Astrocyte (in vitro differentiated cells and primary cell): ENCODE data around the gene PTOV1. TPM values are rescaled to one million over a fixed set of nuclear protein-coding genes. Genes with fewer than 3 reads are reported as not detected.

ENCODE experiments used
- DNase-seq: peaks from one replicate; pipeline ENCODE4 v3.0.0-alpha.2; 2010; ENCODE audit warnings: low read depth
- FAIRE-seq: peaks from 2 replicates; lab custom pipeline; 2011; peaks lifted over from hg19 to GRCh38; lab: Jason Lieb, UNC
- H2AFZ ChIP-seq: 2 replicates; pipeline ENCODE4 v1.6.0; 2012; ENCODE audit warnings: low read depth, low read length, inconsistent platforms
- H3K27ac ChIP-seq: 2 replicates; pipeline ENCODE4 v1.5.1; 2011; ENCODE audit warnings: low read depth, low read length, inconsistent platforms
- H3K27me3 ChIP-seq: 2 replicates; pipeline ENCODE4 v1.6.0; 2011; ENCODE audit warnings: low read length, inconsistent platforms; ENCODE audit not compliant: insufficient read depth
- H3K36me3 ChIP-seq: 2 replicates; pipeline ENCODE4 v1.5.1; 2011; ENCODE audit warnings: low read length, inconsistent platforms; ENCODE audit not compliant: insufficient read depth
- H3K4me1 ChIP-seq: 2 replicates; pipeline ENCODE4 v1.5.1; 2011; ENCODE audit warnings: low read length, inconsistent platforms; ENCODE audit not compliant: insufficient read depth
- H3K4me2 ChIP-seq: 2 replicates; pipeline ENCODE4 v1.6.0; 2012; ENCODE audit warnings: low read length, inconsistent platforms
- H3K4me3 ChIP-seq: 2 replicates; pipeline ENCODE4 v1.5.1; 2011; ENCODE audit warnings: low read depth, mild to moderate bottlenecking, low read length, inconsistent platforms; ENCODE audit not compliant: insufficient read depth
- H3K79me2 ChIP-seq: 2 replicates; pipeline ENCODE4 v1.6.0; 2012; ENCODE audit warnings: mild to moderate bottlenecking, low read length, inconsistent platforms; ENCODE audit not compliant: insufficient read depth
- H3K9ac ChIP-seq: 2 replicates; pipeline ENCODE4 v1.6.0; 2012; ENCODE audit warnings: mild to moderate bottlenecking, low read length, inconsistent platforms
- H3K9me3 ChIP-seq: 2 replicates; pipeline ENCODE4 v1.5.1; 2012; ENCODE audit warnings: low read depth, mild to moderate bottlenecking, low read length, inconsistent platforms; ENCODE audit not compliant: insufficient read depth
- H4K20me1 ChIP-seq: 2 replicates; pipeline ENCODE4 v1.6.0; 2012; ENCODE audit warnings: low read length, inconsistent platforms; ENCODE audit not compliant: insufficient read depth
- H3K27ac Mint-ChIP-seq: one replicate; pipeline ENCODE4 v1.8.0; 2021; ENCODE audit warnings: mild to moderate bottlenecking, mixed read lengths; ENCODE audit not compliant: unreplicated experiment
- H3K27me3 Mint-ChIP-seq: one replicate; pipeline ENCODE4 v1.8.0; 2021; ENCODE audit warnings: low read depth, mixed read lengths; ENCODE audit not compliant: unreplicated experiment
- H3K36me3 Mint-ChIP-seq: one replicate; pipeline ENCODE4 v1.8.0; 2021; ENCODE audit warnings: low read depth, mixed read lengths; ENCODE audit not compliant: unreplicated experiment
- H3K4me1 Mint-ChIP-seq: one replicate; pipeline ENCODE4 v1.8.0; 2021; ENCODE audit warnings: low read depth, mixed read lengths; ENCODE audit not compliant: unreplicated experiment
- H3K4me3 Mint-ChIP-seq: one replicate; pipeline ENCODE4 v1.8.0; 2021; ENCODE audit warnings: mild to moderate bottlenecking, moderate library complexity, mixed read lengths; ENCODE audit not compliant: unreplicated experiment
- H3K9me3 Mint-ChIP-seq: one replicate; pipeline ENCODE4 v1.8.0; 2021; ENCODE audit warnings: mild to moderate bottlenecking, mixed read lengths; ENCODE audit not compliant: unreplicated experiment
- CTCF ChIP-seq: IDR thresholded peaks from 2 replicates; pipeline ENCODE4 v1.5.1; 2011; ENCODE audit warnings: low read depth, mild to moderate bottlenecking, inconsistent platforms, low read length, moderate library complexity; ENCODE audit not compliant: insufficient read depth
- EZH2 ChIP-seq: IDR thresholded peaks from 2 replicates; pipeline ENCODE4 v1.6.1; 2012; ENCODE audit warnings: mild to moderate bottlenecking, low read length, inconsistent platforms; ENCODE audit not compliant: insufficient read depth
- total RNA-seq: library from RNA; stranded (reverse); gene quantifications from 2 replicates; pipeline ENCODE4 v1.2.1, GENCODE V29; 2021

The PTOV1 gene
- total RNA-seq, 1 donor from 2014 or later = 162 TPM

- no peak overlapping the region for H3K4me3 ChIP-seq
- Mint-ChIP-seq H3K27ac (peak overlapping the region; percentile 1), H3K9me3 (peaks cover 13% of the 10 kb centered on the region), H3K4me1 (peaks cover 24% of the 10 kb centered on the region), H3K4me3 (peak overlapping the region; percentile 67), H3K27me3 (no peaks in the 10 kb centered on the region), H3K36me3 (peaks cover 17% of the 10 kb centered on the region)
- no peaks in the 10 kb centered on the region for H3K27me3 ChIP-seq
- no peak for TF ChIP-seq CTCF
- peaks cover 39% of the 10 kb centered on the region for H4K20me1 ChIP-seq
- no peak overlapping the region for H3K27ac ChIP-seq
- DNase-seq (no peak), FAIRE-seq (no peak)
- no peaks in the 10 kb centered on the region for H3K36me3 ChIP-seq
- H3K9ac ChIP-seq = no peak overlapping the region
- no peak overlapping the region for H3K4me2 ChIP-seq
- peaks cover 27% of the 10 kb centered on the region for H3K4me1 ChIP-seq
- no peaks in the 10 kb centered on the region for H3K9me3 ChIP-seq
- no peak overlapping the region for H2AFZ ChIP-seq
- H3K79me2 ChIP-seq = peaks cover 32% of the 10 kb centered on the region
Observed at GRCh38 chr19:49848938-49849337, 2.0 kb upstream of the PTOV1 start.

- peak overlapping the region; percentile 93 for H3K4me2 ChIP-seq
- Mint-ChIP-seq H3K4me1 (peaks cover 24% of the 10 kb centered on the region), H3K27me3 (no peaks in the 10 kb centered on the region), H3K4me3 (peak overlapping the region; percentile 83), H3K9me3 (peaks cover 13% of the 10 kb centered on the region), H3K36me3 (peaks cover 17% of the 10 kb centered on the region), H3K27ac (peak overlapping the region; percentile 29)
- peak overlapping the region; percentile 99 for H3K9ac ChIP-seq
- H3K36me3 ChIP-seq = no peaks in the 10 kb centered on the region
- peaks cover 45% of the 10 kb centered on the region for H4K20me1 ChIP-seq
- FAIRE-seq = no peak
- peak overlapping the region; percentile 75 for H3K4me3 ChIP-seq
- peaks cover 28% of the 10 kb centered on the region for H3K4me1 ChIP-seq
- no peaks in the 10 kb centered on the region for H3K27me3 ChIP-seq
- H3K79me2 ChIP-seq = peaks cover 39% of the 10 kb centered on the region
- H2AFZ ChIP-seq = no peak overlapping the region
- no peak overlapping the region for H3K27ac ChIP-seq
- no peak for DNase-seq
- H3K9me3 ChIP-seq = no peaks in the 10 kb centered on the region
- TF ChIP-seq EZH2 (no peak), CTCF (no peak)
Observed at GRCh38 chr19:49849433-49850220, 1.3 kb upstream of the PTOV1 start.

- Mint-ChIP-seq H3K27me3 (no peaks in the 10 kb centered on the region), H3K9me3 (peaks cover 13% of the 10 kb centered on the region), H3K27ac (peak overlapping the region; percentile 34), H3K36me3 (peaks cover 17% of the 10 kb centered on the region), H3K4me1 (peaks cover 24% of the 10 kb centered on the region), H3K4me3 (peak overlapping the region; percentile 83)
- Histone ChIP-seq H3K36me3 (no peaks in the 10 kb centered on the region), H3K4me1 (peaks cover 28% of the 10 kb centered on the region), H3K4me2 (peak overlapping the region; percentile 93), H3K9me3 (no peaks in the 10 kb centered on the region), H3K4me3 (peak overlapping the region; percentile 75), H2AFZ (no peak overlapping the region), H3K9ac (peak overlapping the region; percentile 99), H4K20me1 (peaks cover 49% of the 10 kb centered on the region), H3K79me2 (peaks cover 44% of the 10 kb centered on the region), H3K27me3 (no peaks in the 10 kb centered on the region), H3K27ac (peak overlapping the region; percentile 97)
- TF ChIP-seq CTCF = no peak
- TF ChIP-seq EZH2 = no peak
- DNase-seq = no peak
- FAIRE-seq = no peak
Observed at GRCh38 chr19:49850221-49850486, 805 bp upstream of the PTOV1 start.
